Erythroblast (primary cell): ENCODE results near the gene CEP57.
"Not testable (repeated sequence)": the region's sequence is repeated elsewhere in the genome, so short reads cannot be mapped to it uniquely, and the experiment has no call there.

Source experiments
- DNase-seq, 2 experiments: peaks; one replicate each; lab custom pipeline; 2025; lab: John Stamatoyannopoulos, UW
- GATA1 ChIP-seq: IDR thresholded peaks from 2 replicates; pipeline ENCODE4 v1.6.1; 2011; ENCODE audit warnings: low read depth, mild to moderate bottlenecking, control low read depth, low read length, moderate library complexity
- POLR2A ChIP-seq: IDR thresholded peaks from 2 replicates; pipeline ENCODE4 v1.6.1; 2011; ENCODE audit warnings: mild to moderate bottlenecking, low read length

Gene CEP57

GRCh38 chr11:95816037-95816436 lies 25.7 kb downstream of the CEP57 start:
- TF ChIP-seq GATA1 (no peak), POLR2A (no peak)
- DNase-seq: no peak

GRCh38 chr11:95821640-95822039 lies 31.3 kb downstream of the CEP57 start:
- TF ChIP-seq POLR2A (no peak), GATA1 (no peak)
- DNase-seq: no peak

- TF ChIP-seq POLR2A: no peak
- no peak for TF ChIP-seq GATA1
- peak in 1 of 2 experiments; percentile 13 for DNase-seq
Observed at GRCh38 chr11:95827696-95828095, 37.4 kb downstream of the CEP57 start.

GRCh38 chr11:95829580-95830259 lies 39.4 kb downstream of the CEP57 start:
- TF ChIP-seq GATA1 (no peak), POLR2A (no peak)
- no peak for DNase-seq

- no peak for DNase-seq
- TF ChIP-seq GATA1 (no peak), POLR2A (no peak)
Observed at GRCh38 chr11:95831198-95831883, 41.0 kb downstream of the CEP57 start.

GRCh38 chr11:95832763-95833162 lies 42.5 kb downstream of the CEP57 start:
- DNase-seq: no peak
- no peak for TF ChIP-seq POLR2A
- no peak for TF ChIP-seq GATA1

GRCh38 chr11:95833378-95833777 lies 43.1 kb downstream of the CEP57 start:
- TF ChIP-seq GATA1 (no peak), POLR2A (no peak)
- DNase-seq: no peak

GRCh38 chr11:95835351-95835750 lies 45.1 kb downstream of the CEP57 start:
- no peak for DNase-seq

GRCh38 chr11:95835768-95836488 lies 45.6 kb downstream of the CEP57 start:
- DNase-seq: peak; percentile 64 to 82
- no peak for TF ChIP-seq GATA1
- TF ChIP-seq POLR2A: no peak

More at GRCh38 chr11:95835351-95835750, 45.1 kb downstream of the CEP57 start:
- no peak for TF ChIP-seq POLR2A
- TF ChIP-seq GATA1: no peak

- TF ChIP-seq POLR2A (no peak), GATA1 (no peak)
Observed at GRCh38 chr11:95845167-95845566, 54.9 kb downstream of the CEP57 start.

GRCh38 chr11:95849087-95849825 lies 59.0 kb downstream of the CEP57 start:
- no peak for TF ChIP-seq GATA1
- TF ChIP-seq POLR2A: no peak
- DNase-seq: peak; percentile 31 to 53

More at GRCh38 chr11:95845167-95845566, 54.9 kb downstream of the CEP57 start:
- DNase-seq: no peak

- no peak for TF ChIP-seq POLR2A
- TF ChIP-seq GATA1: no peak
- DNase-seq: no peak
Observed at GRCh38 chr11:95850137-95850536, 59.8 kb downstream of the CEP57 start.

GRCh38 chr11:95853138-95853537 lies 62.8 kb downstream of the CEP57 start:
- no peak for TF ChIP-seq POLR2A
- no peak for TF ChIP-seq GATA1
- DNase-seq: no peak

- TF ChIP-seq POLR2A (no peak), GATA1 (no peak)
- DNase-seq: no peak
Observed at GRCh38 chr11:95853862-95854261, 63.6 kb downstream of the CEP57 start.

- not testable (repeated sequence) for DNase-seq
Observed at GRCh38 chr11:95854362-95854761, 64.1 kb downstream of the CEP57 start.

- not testable (repeated sequence) for DNase-seq
Observed at GRCh38 chr11:95860024-95860423, 69.7 kb downstream of the CEP57 start.
